ENCODE measurements around the gene AFF1.

DNA sequence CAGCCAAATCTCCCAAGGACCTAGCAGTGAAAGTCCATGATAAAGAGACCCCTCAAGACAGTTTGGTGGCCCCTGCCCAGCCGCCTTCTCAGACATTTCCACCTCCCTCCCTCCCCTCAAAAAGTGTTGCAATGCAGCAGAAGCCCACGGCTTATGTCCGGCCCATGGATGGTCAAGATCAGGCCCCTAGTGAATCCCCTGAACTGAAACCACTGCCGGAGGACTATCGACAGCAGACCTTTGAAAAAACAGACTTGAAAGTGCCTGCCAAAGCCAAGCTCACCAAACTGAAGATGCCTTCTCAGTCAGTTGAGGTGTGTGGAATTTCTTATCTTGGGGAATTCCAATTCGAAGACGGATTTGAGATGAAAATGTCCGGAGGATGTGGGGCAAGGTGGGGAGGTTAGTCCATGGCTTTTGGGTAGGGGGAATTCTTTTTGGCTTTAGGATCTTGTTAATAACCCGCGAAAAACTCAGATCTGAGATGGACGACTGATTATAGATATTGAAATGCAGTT, 112.5 kb downstream of the AFF1 start:
- TF ChIP-seq EP300 (IDR thresholded peaks at IDR 0.05; ENCODE audit: borderline replicate concordance) (no peak), TEAD4 (IDR thresholded peaks at IDR 0.05) (no peak), RAD21 (IDR thresholded peaks at IDR 0.05; ENCODE audit: low read depth) (no peak), TCF12 (IDR thresholded peaks at IDR 0.05; ENCODE audit: low read depth) (no peak), CEBPB (IDR thresholded peaks at IDR 0.05) (no peak), TAF1 (IDR thresholded peaks at IDR 0.05; ENCODE audit: low read depth) (no peak), YY1 (IDR thresholded peaks at IDR 0.05; ENCODE audit: low read depth) (no peak), FOXM1 (IDR thresholded peaks at IDR 0.05; ENCODE audit: borderline replicate concordance, low read depth) (no peak), CREB1 (IDR thresholded peaks at IDR 0.05; ENCODE audit: low read depth) (no peak), EGR1 (IDR thresholded peaks at IDR 0.05) (no peak)
- TF ChIP-seq, protein P1, sequence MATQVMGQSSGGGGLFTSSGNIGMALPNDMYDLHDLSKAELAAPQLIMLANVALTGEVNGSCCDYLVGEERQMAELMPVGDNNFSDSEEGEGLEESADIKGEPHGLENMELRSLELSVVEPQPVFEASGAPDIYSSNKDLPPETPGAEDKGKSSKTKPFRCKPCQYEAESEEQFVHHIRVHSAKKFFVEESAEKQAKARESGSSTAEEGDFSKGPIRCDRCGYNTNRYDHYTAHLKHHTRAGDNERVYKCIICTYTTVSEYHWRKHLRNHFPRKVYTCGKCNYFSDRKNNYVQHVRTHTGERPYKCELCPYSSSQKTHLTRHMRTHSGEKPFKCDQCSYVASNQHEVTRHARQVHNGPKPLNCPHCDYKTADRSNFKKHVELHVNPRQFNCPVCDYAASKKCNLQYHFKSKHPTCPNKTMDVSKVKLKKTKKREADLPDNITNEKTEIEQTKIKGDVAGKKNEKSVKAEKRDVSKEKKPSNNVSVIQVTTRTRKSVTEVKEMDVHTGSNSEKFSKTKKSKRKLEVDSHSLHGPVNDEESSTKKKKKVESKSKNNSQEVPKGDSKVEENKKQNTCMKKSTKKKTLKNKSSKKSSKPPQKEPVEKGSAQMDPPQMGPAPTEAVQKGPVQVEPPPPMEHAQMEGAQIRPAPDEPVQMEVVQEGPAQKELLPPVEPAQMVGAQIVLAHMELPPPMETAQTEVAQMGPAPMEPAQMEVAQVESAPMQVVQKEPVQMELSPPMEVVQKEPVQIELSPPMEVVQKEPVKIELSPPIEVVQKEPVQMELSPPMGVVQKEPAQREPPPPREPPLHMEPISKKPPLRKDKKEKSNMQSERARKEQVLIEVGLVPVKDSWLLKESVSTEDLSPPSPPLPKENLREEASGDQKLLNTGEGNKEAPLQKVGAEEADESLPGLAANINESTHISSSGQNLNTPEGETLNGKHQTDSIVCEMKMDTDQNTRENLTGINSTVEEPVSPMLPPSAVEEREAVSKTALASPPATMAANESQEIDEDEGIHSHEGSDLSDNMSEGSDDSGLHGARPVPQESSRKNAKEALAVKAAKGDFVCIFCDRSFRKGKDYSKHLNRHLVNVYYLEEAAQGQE (IDR thresholded peaks at IDR 0.05; ENCODE audit: low read depth): no peak
- TF ChIP-seq, protein P2, sequence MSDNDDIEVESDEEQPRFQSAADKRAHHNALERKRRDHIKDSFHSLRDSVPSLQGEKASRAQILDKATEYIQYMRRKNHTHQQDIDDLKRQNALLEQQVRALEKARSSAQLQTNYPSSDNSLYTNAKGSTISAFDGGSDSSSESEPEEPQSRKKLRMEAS (IDR thresholded peaks at IDR 0.05): no peak
- TF ChIP-seq, protein P3, sequence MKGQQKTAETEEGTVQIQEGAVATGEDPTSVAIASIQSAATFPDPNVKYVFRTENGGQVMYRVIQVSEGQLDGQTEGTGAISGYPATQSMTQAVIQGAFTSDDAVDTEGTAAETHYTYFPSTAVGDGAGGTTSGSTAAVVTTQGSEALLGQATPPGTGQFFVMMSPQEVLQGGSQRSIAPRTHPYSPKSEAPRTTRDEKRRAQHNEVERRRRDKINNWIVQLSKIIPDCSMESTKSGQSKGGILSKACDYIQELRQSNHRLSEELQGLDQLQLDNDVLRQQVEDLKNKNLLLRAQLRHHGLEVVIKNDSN (IDR thresholded peaks at IDR 0.05): no peak
